HepG2 (cell line): ENCODE measurements around the gene EPHA2. TPM values are rescaled to one million over a fixed set of nuclear protein-coding genes. Genes with fewer than 3 reads are reported as not detected.

ENCODE experiments used
- GABPB1 ChIP-seq: IDR thresholded peaks from 2 replicates; pipeline ENCODE4 v1.6.1; 2016; ENCODE audit warnings: mild to moderate bottlenecking, missing genetic modification reagents, moderate library complexity, missing compliant biosample characterization
- HOXA3 ChIP-seq: sonication (generic); formaldehyde crosslinking; IDR thresholded peaks from 2 replicates; pipeline ENCODE4 v1.5.0; 2020; ENCODE audit warnings: missing genetic modification reagents
- MXD4 ChIP-seq: IDR thresholded peaks from 2 replicates; pipeline ENCODE4 v1.6.1; 2016; ENCODE audit warnings: mild to moderate bottlenecking, missing biosample characterization, missing genetic modification reagents
- MZF1 ChIP-seq: sonication (generic); formaldehyde crosslinking; IDR thresholded peaks from 2 replicates; pipeline ENCODE4 v1.8.1; 2023; ENCODE audit warnings: mild to moderate bottlenecking, missing genetic modification reagents, borderline replicate concordance
- NCOA5 ChIP-seq: sonication (generic); formaldehyde crosslinking; IDR thresholded peaks from 2 replicates; pipeline ENCODE4 v1.4.0; 2020; ENCODE audit warnings: missing genetic modification reagents
- NPAS2 ChIP-seq: sonication (generic); formaldehyde crosslinking; IDR thresholded peaks from 2 replicates; pipeline ENCODE4 v1.8.0; 2022; ENCODE audit warnings: mild to moderate bottlenecking, missing genetic modification reagents, borderline replicate concordance
- SMAD1 ChIP-seq: sonication (generic); formaldehyde crosslinking; IDR thresholded peaks from 2 replicates; pipeline ENCODE4 v1.4.0; 2020; ENCODE audit warnings: missing genetic modification reagents, low read depth, mild to moderate bottlenecking, borderline replicate concordance
- SP2 ChIP-seq: sonication (generic); formaldehyde crosslinking; IDR thresholded peaks from 2 replicates; pipeline ENCODE4 v1.5.1; 2020; ENCODE audit warnings: mild to moderate bottlenecking, missing genetic modification reagents
- SP5 ChIP-seq: IDR thresholded peaks from 2 replicates; pipeline ENCODE4 v1.6.1; 2016; ENCODE audit warnings: low read depth, borderline replicate concordance
- TBX2 ChIP-seq: sonication (generic); formaldehyde crosslinking; IDR thresholded peaks from 2 replicates; pipeline ENCODE4 v1.5.0; 2020; ENCODE audit warnings: missing genetic modification reagents, mild to moderate bottlenecking, borderline replicate concordance
- ZBTB1 ChIP-seq: sonication (generic); formaldehyde crosslinking; IDR thresholded peaks from 2 replicates; pipeline ENCODE4 v1.4.0; 2020; ENCODE audit warnings: missing genetic modification reagents, borderline replicate concordance
- ZBTB38 ChIP-seq: sonication (generic); formaldehyde crosslinking; IDR thresholded peaks from 2 replicates; pipeline ENCODE4 v1.5.1; 2020; ENCODE audit warnings: mild to moderate bottlenecking, missing genetic modification reagents
- ZBTB42 ChIP-seq: sonication (generic); formaldehyde crosslinking; IDR thresholded peaks from 2 replicates; pipeline ENCODE4 v1.5.0; 2020; ENCODE audit warnings: mild to moderate bottlenecking, missing genetic modification reagents
- ZNF430 ChIP-seq: sonication (generic); formaldehyde crosslinking; IDR thresholded peaks from 2 replicates; pipeline ENCODE4 v1.9.0; 2021; ENCODE audit warnings: mild to moderate bottlenecking, missing genetic modification reagents
- ZNF549 ChIP-seq: sonication (generic); formaldehyde crosslinking; IDR thresholded peaks from 2 replicates; pipeline ENCODE4 v1.5.0; 2020; ENCODE audit warnings: missing genetic modification reagents
- ZNF792 ChIP-seq: IDR thresholded peaks from 2 replicates; pipeline ENCODE4 v1.6.1; 2016
- polyA plus RNA-seq, 8 experiments: library from polyadenylated mRNA; depleted of rRNA in 3 of 8; stranded (reverse) in 7 of 8; unstranded in 1 of 8; fragments of >200 nt; fragmentation: Illumina TruSeq in 4 of 8; extraction: Trizol in 4 of 8; gene quantifications; 2 replicates each; pipeline versions ENCODE4 v1.2.1 to v1.2.3, GENCODE V29; 2011 to 2016; ENCODE audit warnings: low read depth in 4 of 8, missing spikeins in 1 of 8, mixed read lengths in 1 of 8; ENCODE audit not compliant: insufficient read depth in 1 of 8
- total RNA-seq, 5 experiments: library from RNA; depleted of rRNA; stranded (reverse); fragments of >200 nt; fragmentation: Illumina TruSeq; extraction: Trizol; gene quantifications; 2 replicates each; pipeline ENCODE4 v1.2.3, GENCODE V29; 2016; ENCODE audit warnings: low read depth in 1 of 5
- TF ChIP-seq, protein P1 (sequence below): sonication (generic); formaldehyde crosslinking; IDR thresholded peaks from 2 replicates; pipeline ENCODE4 v1.4.0; 2020; ENCODE audit warnings: mild to moderate bottlenecking, missing genetic modification reagents
- TF ChIP-seq, protein P2 (sequence below): sonication (generic); formaldehyde crosslinking; IDR thresholded peaks from 2 replicates; pipeline ENCODE4 v1.4.0; 2020; ENCODE audit warnings: missing genetic modification reagents
- TF ChIP-seq, protein P3 (sequence below): fragments of 450-650 bp; IDR thresholded peaks from 2 replicates; pipeline ENCODE4 v1.6.1; 2016
- TF ChIP-seq, protein P4 (sequence below): sonication (generic); formaldehyde crosslinking; IDR thresholded peaks from 2 replicates; pipeline ENCODE4 v1.8.1; 2023; ENCODE audit warnings: missing genetic modification reagents, mild to moderate bottlenecking, borderline replicate concordance
- TF ChIP-seq, protein P5 (sequence below): sonication (generic); formaldehyde crosslinking; IDR thresholded peaks from 2 replicates; pipeline ENCODE4 v1.4.0; 2020; ENCODE audit warnings: missing genetic modification reagents, borderline replicate concordance
- TF ChIP-seq, protein P6 (sequence below): sonication (generic); formaldehyde crosslinking; IDR thresholded peaks from 2 replicates; pipeline ENCODE4 v1.5.1; 2020; ENCODE audit warnings: mild to moderate bottlenecking, moderate library complexity, missing genetic modification reagents

Gene EPHA2
- total and polyA plus RNA-seq, 2 of the 13 experiments (the other 11 are each of a cell fraction or from before 2014, with no cell fraction given), result 33.6 to 53.6 TPM

DNA sequence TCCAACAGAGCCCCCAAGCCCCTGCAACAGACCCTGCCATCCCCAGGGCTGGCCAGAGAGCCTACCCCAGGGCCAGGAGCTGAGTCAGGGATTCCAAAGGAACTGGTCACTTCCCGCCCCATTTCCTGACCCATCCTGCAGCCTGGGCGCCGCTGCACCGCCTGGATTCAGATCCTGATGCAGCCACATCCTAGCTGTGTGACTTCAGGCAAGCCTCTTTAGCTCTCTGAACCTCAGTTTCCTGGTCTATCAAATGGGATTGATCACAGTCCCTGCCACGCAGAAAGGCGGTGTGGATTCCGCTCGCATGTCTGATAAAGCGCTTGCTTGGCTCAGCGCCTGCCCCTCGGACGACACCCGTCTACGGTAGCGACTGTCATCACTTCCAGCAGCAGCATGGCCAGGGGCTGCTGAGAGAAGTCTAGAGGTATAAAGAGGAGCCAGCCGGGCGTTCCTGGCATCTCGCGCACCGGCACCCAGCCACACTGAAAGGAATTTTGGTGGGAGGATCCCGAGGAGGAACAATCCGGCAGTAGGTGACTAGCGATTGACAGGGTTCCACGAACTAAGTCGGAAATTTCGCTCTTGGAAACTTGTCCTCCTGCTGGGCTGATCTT, 10.1 kb downstream of the EPHA2 start (continued):
- TF ChIP-seq NCOA5 (CRISPR knock-in tag) (no peak), MXD4 (CRISPR knock-in tag) (no peak), GABPB1 (0 out of 2 replicates have a peak, but pooled peaks have one; percentile 2), ZBTB42 (CRISPR knock-in tag) (no peak), ZBTB38 (CRISPR knock-in tag) (no peak; the same call in 1 of the 2 replicates), ZNF792 (0 out of 2 replicates have a peak, but pooled peaks have one; percentile 4), NPAS2 (CRISPR knock-in tag) (no peak), TBX2 (no peak), SMAD1 (no peak), SP2 (CRISPR knock-in tag) (0 out of 2 replicates have a peak, but pooled peaks have one; percentile 27), ZBTB1 (CRISPR knock-in tag) (peak; percentile 26; the same call in 1 of the 2 replicates), HOXA3 (0 out of 2 replicates have a peak, but pooled peaks have one; percentile 9), ZNF430 (CRISPR knock-in tag) (0 out of 2 replicates have a peak, but pooled peaks have one; percentile 42), ZNF549 (CRISPR knock-in tag) (no peak), MZF1 (CRISPR knock-in tag) (no peak), SP5 (CRISPR knock-in tag) (no peak)
- TF ChIP-seq, protein P1, sequence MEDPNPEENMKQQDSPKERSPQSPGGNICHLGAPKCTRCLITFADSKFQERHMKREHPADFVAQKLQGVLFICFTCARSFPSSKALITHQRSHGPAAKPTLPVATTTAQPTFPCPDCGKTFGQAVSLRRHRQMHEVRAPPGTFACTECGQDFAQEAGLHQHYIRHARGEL, result no peak
- TF ChIP-seq, protein P2, sequence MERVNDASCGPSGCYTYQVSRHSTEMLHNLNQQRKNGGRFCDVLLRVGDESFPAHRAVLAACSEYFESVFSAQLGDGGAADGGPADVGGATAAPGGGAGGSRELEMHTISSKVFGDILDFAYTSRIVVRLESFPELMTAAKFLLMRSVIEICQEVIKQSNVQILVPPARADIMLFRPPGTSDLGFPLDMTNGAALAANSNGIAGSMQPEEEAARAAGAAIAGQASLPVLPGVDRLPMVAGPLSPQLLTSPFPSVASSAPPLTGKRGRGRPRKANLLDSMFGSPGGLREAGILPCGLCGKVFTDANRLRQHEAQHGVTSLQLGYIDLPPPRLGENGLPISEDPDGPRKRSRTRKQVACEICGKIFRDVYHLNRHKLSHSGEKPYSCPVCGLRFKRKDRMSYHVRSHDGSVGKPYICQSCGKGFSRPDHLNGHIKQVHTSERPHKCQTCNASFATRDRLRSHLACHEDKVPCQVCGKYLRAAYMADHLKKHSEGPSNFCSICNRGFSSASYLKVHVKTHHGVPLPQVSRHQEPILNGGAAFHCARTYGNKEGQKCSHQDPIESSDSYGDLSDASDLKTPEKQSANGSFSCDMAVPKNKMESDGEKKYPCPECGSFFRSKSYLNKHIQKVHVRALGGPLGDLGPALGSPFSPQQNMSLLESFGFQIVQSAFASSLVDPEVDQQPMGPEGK, result no peak
- TF ChIP-seq, protein P3, sequence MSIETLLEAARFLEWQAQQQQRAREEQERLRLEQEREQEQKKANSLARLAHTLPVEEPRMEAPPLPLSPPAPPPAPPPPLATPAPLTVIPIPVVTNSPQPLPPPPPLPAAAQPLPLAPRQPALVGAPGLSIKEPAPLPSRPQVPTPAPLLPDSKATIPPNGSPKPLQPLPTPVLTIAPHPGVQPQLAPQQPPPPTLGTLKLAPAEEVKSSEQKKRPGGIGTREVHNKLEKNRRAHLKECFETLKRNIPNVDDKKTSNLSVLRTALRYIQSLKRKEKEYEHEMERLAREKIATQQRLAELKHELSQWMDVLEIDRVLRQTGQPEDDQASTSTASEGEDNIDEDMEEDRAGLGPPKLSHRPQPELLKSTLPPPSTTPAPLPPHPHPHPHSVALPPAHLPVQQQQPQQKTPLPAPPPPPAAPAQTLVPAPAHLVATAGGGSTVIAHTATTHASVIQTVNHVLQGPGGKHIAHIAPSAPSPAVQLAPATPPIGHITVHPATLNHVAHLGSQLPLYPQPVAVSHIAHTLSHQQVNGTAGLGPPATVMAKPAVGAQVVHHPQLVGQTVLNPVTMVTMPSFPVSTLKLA, result no peak
- TF ChIP-seq, protein P4, sequence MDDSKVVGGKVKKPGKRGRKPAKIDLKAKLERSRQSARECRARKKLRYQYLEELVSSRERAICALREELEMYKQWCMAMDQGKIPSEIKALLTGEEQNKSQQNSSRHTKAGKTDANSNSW (CRISPR knock-in tag), result no peak
- TF ChIP-seq, protein P5, sequence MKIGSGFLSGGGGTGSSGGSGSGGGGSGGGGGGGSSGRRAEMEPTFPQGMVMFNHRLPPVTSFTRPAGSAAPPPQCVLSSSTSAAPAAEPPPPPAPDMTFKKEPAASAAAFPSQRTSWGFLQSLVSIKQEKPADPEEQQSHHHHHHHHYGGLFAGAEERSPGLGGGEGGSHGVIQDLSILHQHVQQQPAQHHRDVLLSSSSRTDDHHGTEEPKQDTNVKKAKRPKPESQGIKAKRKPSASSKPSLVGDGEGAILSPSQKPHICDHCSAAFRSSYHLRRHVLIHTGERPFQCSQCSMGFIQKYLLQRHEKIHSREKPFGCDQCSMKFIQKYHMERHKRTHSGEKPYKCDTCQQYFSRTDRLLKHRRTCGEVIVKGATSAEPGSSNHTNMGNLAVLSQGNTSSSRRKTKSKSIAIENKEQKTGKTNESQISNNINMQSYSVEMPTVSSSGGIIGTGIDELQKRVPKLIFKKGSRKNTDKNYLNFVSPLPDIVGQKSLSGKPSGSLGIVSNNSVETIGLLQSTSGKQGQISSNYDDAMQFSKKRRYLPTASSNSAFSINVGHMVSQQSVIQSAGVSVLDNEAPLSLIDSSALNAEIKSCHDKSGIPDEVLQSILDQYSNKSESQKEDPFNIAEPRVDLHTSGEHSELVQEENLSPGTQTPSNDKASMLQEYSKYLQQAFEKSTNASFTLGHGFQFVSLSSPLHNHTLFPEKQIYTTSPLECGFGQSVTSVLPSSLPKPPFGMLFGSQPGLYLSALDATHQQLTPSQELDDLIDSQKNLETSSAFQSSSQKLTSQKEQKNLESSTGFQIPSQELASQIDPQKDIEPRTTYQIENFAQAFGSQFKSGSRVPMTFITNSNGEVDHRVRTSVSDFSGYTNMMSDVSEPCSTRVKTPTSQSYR (CRISPR knock-in tag), result no peak
- TF ChIP-seq, protein P6, sequence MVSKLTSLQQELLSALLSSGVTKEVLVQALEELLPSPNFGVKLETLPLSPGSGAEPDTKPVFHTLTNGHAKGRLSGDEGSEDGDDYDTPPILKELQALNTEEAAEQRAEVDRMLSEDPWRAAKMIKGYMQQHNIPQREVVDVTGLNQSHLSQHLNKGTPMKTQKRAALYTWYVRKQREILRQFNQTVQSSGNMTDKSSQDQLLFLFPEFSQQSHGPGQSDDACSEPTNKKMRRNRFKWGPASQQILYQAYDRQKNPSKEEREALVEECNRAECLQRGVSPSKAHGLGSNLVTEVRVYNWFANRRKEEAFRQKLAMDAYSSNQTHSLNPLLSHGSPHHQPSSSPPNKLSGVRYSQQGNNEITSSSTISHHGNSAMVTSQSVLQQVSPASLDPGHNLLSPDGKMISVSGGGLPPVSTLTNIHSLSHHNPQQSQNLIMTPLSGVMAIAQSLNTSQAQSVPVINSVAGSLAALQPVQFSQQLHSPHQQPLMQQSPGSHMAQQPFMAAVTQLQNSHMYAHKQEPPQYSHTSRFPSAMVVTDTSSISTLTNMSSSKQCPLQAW, result 0 out of 2 replicates have a peak, but pooled peaks have one; percentile 4
